Prostate gland (tissue), 2 donors: ENCODE data around the gene CES3. TPM values are rescaled to one million over a fixed set of nuclear protein-coding genes. Genes with fewer than 3 reads are reported as not detected.
"Not testable (repeated sequence)": the region's sequence is repeated elsewhere in the genome, so short reads cannot be mapped to it uniquely, and the experiment has no call there.

Experiments
- DNase-seq: peaks from one replicate; pipeline ENCODE4 v3.0.0-alpha.2; 2019; ENCODE audit warnings: low spot score
- H3K27ac ChIP-seq, 2 donors: fragments of 200-600 bp; sonication (generic); 2 replicates each; pipeline ENCODE4 v1.5.1; 2017 to 2019
- H3K27me3 ChIP-seq: fragments of 200-600 bp; sonication (generic); replicated peaks from 2 replicates; pipeline ENCODE4 v1.5.1; 2019; ENCODE audit not compliant: insufficient read depth
- H3K36me3 ChIP-seq, 2 donors: fragments of 200-600 bp; sonication (generic); 1 replicate in 1 of 2; 2 replicates in 1 of 2; pipeline versions ENCODE4 v1.5.1 to v1.8.1; 2017 to 2019
- H3K4me1 ChIP-seq: fragments of 200-600 bp; sonication (generic); replicated peaks from 2 replicates; pipeline ENCODE4 v1.5.1; 2019
- H3K4me3 ChIP-seq, 2 donors: fragments of 200-600 bp; sonication (generic); 2 replicates each; pipeline ENCODE4 v1.5.1; 2017 to 2019
- H3K9me3 ChIP-seq: fragments of 200-600 bp; sonication (generic); 2 replicates; pipeline ENCODE4 v1.5.1; 2017
- CTCF ChIP-seq, 4 experiments: fragments of 200-600 bp in 2 of 4; fragments of 450-650 bp in 2 of 4; sonication (generic) in 2 of 4; IDR thresholded peaks; 1 replicate in 3 of 4; 2 replicates in 1 of 4; pipeline ENCODE4 v1.5.1; 2016 to 2019; ENCODE audit warnings: antibody characterized with exemption in 4 of 4, mild to moderate bottlenecking in 2 of 4, moderate library complexity in 2 of 4
- POLR2A ChIP-seq: fragments of 450-650 bp; IDR thresholded peaks from one replicate; pipeline ENCODE4 v1.6.1; 2016; ENCODE audit warnings: antibody characterized with exemption, mild to moderate bottlenecking
- POLR2AphosphoS5 ChIP-seq: sonication (generic); formaldehyde crosslinking; IDR thresholded peaks from one replicate; pipeline ENCODE4 v1.6.1; 2017; ENCODE audit warnings: antibody characterized with exemption
- WGBS: methylation state at CpG from one replicate; pipeline ENCODE4 v1.1.5; 2018; 5-methylcytosine and 5-hydroxymethylcytosine counted together
- intact Hi-C: fragments of 100-400 bp; cut with DNase I; formaldehyde crosslinking; loops from one replicate; pipeline ENCODE4 v1.14.2; 2022
- total RNA-seq, 2 donors: library from RNA; depleted of rRNA; stranded (reverse); fragments of >200 nt; gene quantifications; one replicate each; pipeline ENCODE4 v1.1.0, GENCODE V29; 2016

CES3 gene
- total RNA-seq, 2 donors from 2014 or later = 0.36 to 0.80 TPM

GRCh38 chr16:66983033-66983432 is 22.0 kb downstream of the CES3 start:
- Histone ChIP-seq H3K36me3 (no peaks in the 10 kb centered on the region), H3K27ac (no peak overlapping the region), H3K4me1 (no peaks in the 10 kb centered on the region), H3K27me3 (no peaks in the 10 kb centered on the region), H3K4me3 (no peak overlapping the region), H3K9me3 (no peaks in the 10 kb centered on the region)
- WGBS = 95% methylated on average over 9 of the region's 9 CpGs
- DNase-seq = no peak
- TF ChIP-seq POLR2A (no peak), CTCF (IDR thresholded peaks at IDR 0.05) (no peak), POLR2AphosphoS5 (no peak)
- intact Hi-C loops = no loop called here

- Histone ChIP-seq H3K27ac (no peak overlapping the region), H3K4me3 (no peak overlapping the region), H3K4me1 (no peaks in the 10 kb centered on the region), H3K36me3 (no peaks in the 10 kb centered on the region), H3K9me3 (no peaks in the 10 kb centered on the region), H3K27me3 (no peaks in the 10 kb centered on the region)
- WGBS = 94% methylated on average over 4 of the region's 4 CpGs
- no peak for DNase-seq
- TF ChIP-seq POLR2AphosphoS5 = no peak
- TF ChIP-seq POLR2A = no peak
- no peak for TF ChIP-seq CTCF (IDR thresholded peaks at IDR 0.05)
- intact Hi-C loops = no loop called here
Measured at GRCh38 chr16:66984892-66985311, 23.8 kb downstream of the CES3 start.

GRCh38 chr16:66986559-66986958 is 25.5 kb downstream of the CES3 start:
- H3K27me3 ChIP-seq = no peaks in the 10 kb centered on the region
- 95% methylated on average over 6 of the region's 6 CpGs for WGBS
- H3K4me1 ChIP-seq = no peaks in the 10 kb centered on the region
- no peak overlapping the region for H3K27ac ChIP-seq
- TF ChIP-seq CTCF (IDR thresholded peaks at IDR 0.05) (no peak), POLR2AphosphoS5 (no peak), POLR2A (no peak)
- intact Hi-C loops = no loop called here
- H3K36me3 ChIP-seq = no peaks in the 10 kb centered on the region
- H3K4me3 ChIP-seq = no peak overlapping the region
- no peaks in the 10 kb centered on the region for H3K9me3 ChIP-seq
- DNase-seq = no peak

GRCh38 chr16:66988197-66988788 is 27.2 kb downstream of the CES3 start, which contains the start of gene CES4A:
Gene CES4A, plus strand, starts transcription at chr16:66988589. Its CDS starts 184 bp downstream, at chr16:66988773.
- no peak within 1 kb of the TSS for H3K27ac ChIP-seq
- TF ChIP-seq POLR2A = no peak
- TF ChIP-seq POLR2AphosphoS5 = no peak
- no peak for TF ChIP-seq CTCF (IDR thresholded peaks at IDR 0.05)
- H3K4me3 ChIP-seq = no peak within 1 kb of the TSS
- H3K4me1 ChIP-seq = no peaks in the 10 kb centered on the region
- H3K27me3 ChIP-seq = no peaks in the 10 kb centered on the region
- intact Hi-C loops = no loop called here
- no peaks in the 10 kb centered on the region for H3K9me3 ChIP-seq
- no peaks in the 10 kb centered on the region for H3K36me3 ChIP-seq
- no peak for DNase-seq
- WGBS = 63% methylated on average over 11 of the region's 11 CpGs

GRCh38 chr16:66991545-66992077 is 30.5 kb downstream of the CES3 start:
- Histone ChIP-seq H3K36me3 (no peaks in the 10 kb centered on the region), H3K9me3 (no peaks in the 10 kb centered on the region), H3K27me3 (no peaks in the 10 kb centered on the region), H3K4me1 (no peaks in the 10 kb centered on the region), H3K4me3 (no peak overlapping the region), H3K27ac (no peak overlapping the region)
- no peak for DNase-seq
- TF ChIP-seq POLR2A = no peak
- no peak for TF ChIP-seq CTCF (IDR thresholded peaks at IDR 0.05)
- no peak for TF ChIP-seq POLR2AphosphoS5
- 88% methylated on average over 2 of the region's 2 CpGs for WGBS
- intact Hi-C loops = no loop called here

GRCh38 chr16:66993558-66993957 is 32.5 kb downstream of the CES3 start:
- H3K27ac ChIP-seq, intact Hi-C loops: not testable (repeated sequence)
- WGBS = 95% methylated on average over 12 of the region's 12 CpGs

More at GRCh38 chr16:66993558-66993957, 32.5 kb downstream of the CES3 start:
- not testable (repeated sequence) for H3K4me1 ChIP-seq, H3K9me3 ChIP-seq, H3K27me3 ChIP-seq, DNase-seq, H3K36me3 ChIP-seq, H3K4me3 ChIP-seq
